Right renal pelvis (tissue), 4 donors: ENCODE results near the gene ADAMTS9. TPM values are rescaled to one million over a fixed set of nuclear protein-coding genes. Genes with fewer than 3 reads are reported as not detected.

Source experiments
- DNase-seq, 4 donors: peaks; one replicate each; pipeline ENCODE4 v3.0.0-alpha.2; 2013; ENCODE audit warnings: low read depth in 4 of 4, low spot score in 3 of 4, missing footprints in 1 of 4
- polyA plus RNA-seq, 4 donors: library from polyadenylated mRNA; unstranded; fragments of 120-200 nt; gene quantifications; one replicate each; pipeline ENCODE4 v1.2.1, GENCODE V29; 2013; ENCODE audit not compliant: insufficient read length in 4 of 4

ADAMTS9 gene
- polyA plus RNA-seq, 4 donors, result 139 to 178 (median 143) TPM

GRCh38 chr3:64578797-64579196 lies 109.0 kb downstream of the ADAMTS9 start:
- DNase-seq, result no peak

- no peak for DNase-seq
Measured at GRCh38 chr3:64578062-64578770, 109.6 kb downstream of the ADAMTS9 start.

- no peak for DNase-seq
Measured at GRCh38 chr3:64576211-64576775, 111.5 kb downstream of the ADAMTS9 start.

- DNase-seq, result no peak
Measured at GRCh38 chr3:64575211-64575844, 112.5 kb downstream of the ADAMTS9 start.

- no peak for DNase-seq
Measured at GRCh38 chr3:64574194-64574593, 113.6 kb downstream of the ADAMTS9 start.

- DNase-seq, result no peak
Measured at GRCh38 chr3:64571982-64572381, 115.8 kb downstream of the ADAMTS9 start.

GRCh38 chr3:64568895-64569517 lies 118.8 kb downstream of the ADAMTS9 start:
- DNase-seq, result no peak

- no peak for DNase-seq
Measured at GRCh38 chr3:64566859-64567258, 120.9 kb downstream of the ADAMTS9 start.

GRCh38 chr3:64563751-64564150 lies 124.0 kb downstream of the ADAMTS9 start:
- DNase-seq, result no peak

- DNase-seq, result no peak
Measured at GRCh38 chr3:64561868-64562267, 125.9 kb downstream of the ADAMTS9 start.

GRCh38 chr3:64561325-64561843 lies 126.4 kb downstream of the ADAMTS9 start:
- no peak for DNase-seq

GRCh38 chr3:64560791-64561190 lies 127.0 kb downstream of the ADAMTS9 start:
- DNase-seq, result no peak

GRCh38 chr3:64559588-64559987 lies 128.2 kb downstream of the ADAMTS9 start:
- DNase-seq, result no peak

GRCh38 chr3:64556046-64556445 lies 131.8 kb downstream of the ADAMTS9 start:
- no peak for DNase-seq

GRCh38 chr3:64555351-64555750 lies 132.4 kb downstream of the ADAMTS9 start:
- no peak for DNase-seq

GRCh38 chr3:64554096-64554920 lies 133.5 kb downstream of the ADAMTS9 start:
- DNase-seq, result no peak

- DNase-seq, result no peak
Measured at GRCh38 chr3:64552966-64553365, 134.8 kb downstream of the ADAMTS9 start.

GRCh38 chr3:64552160-64552559 lies 135.6 kb downstream of the ADAMTS9 start:
- no peak for DNase-seq

GRCh38 chr3:64551697-64552096 lies 136.1 kb downstream of the ADAMTS9 start:
- DNase-seq, result no peak

- no peak for DNase-seq
Measured at GRCh38 chr3:64550745-64551144, 137.1 kb downstream of the ADAMTS9 start.
